ENCODE measurements around the gene ASB2. TPM values are rescaled to one million over a fixed set of nuclear protein-coding genes. Genes with fewer than 3 reads are reported as not detected.

ASB2 gene
- total and polyA plus RNA-seq, 2 of the 13 experiments (the other 11 are each of a cell fraction or from before 2014, with no cell fraction given), result 0.82 to 4.1 TPM

DNA sequence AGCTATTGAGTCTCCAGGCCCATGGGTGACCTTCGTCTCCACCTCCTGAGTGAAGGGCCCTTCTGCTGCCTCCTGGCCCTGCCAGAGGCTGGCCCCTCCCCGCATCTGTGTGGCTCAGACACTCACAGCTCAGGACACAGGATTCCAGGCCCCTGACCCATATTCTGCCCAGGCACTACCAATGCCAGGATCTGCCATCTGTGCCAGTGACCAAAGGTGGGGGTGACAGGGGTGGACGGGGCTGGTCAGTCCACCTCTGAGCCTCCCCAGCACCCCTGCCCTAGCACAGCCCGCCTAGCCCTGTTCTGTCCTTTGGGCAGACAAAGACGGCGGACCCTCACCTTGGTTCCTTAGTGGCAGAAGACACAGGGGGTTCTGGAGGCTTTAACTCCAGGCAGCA, 2.8 kb downstream of the ASB2 start:
- intact Hi-C loops (cut with micrococcal nuclease; ENCODE audit: unreplicated experiment) (no loop called here), in situ Hi-C loops (cut with HindIII; ENCODE audit: extremely low pct_ligation_motif_present, low pct_unique_long_range_greater_than_20kb) (loop anchor here (5.0 kb wide), 1 partner anchor 36 kb away; no protein-coding TSS in a partner anchor)
- WGBS (ENCODE audit: low lambda C conversion rate), result no CpG with 5 or more reads among the region's 6 CpGs
- Histone ChIP-seq H3K36me3 (replicated peaks in 1 of 2; ENCODE audit: control insufficient read depth in 1 of 2, insufficient read depth in 2 of 2, low read length in 2 of 2) (no peaks in the 10 kb centered on the region; a peak in 1 of 5 replicates), H3K9me3 (ENCODE audit: low read length) (no peaks in the 10 kb centered on the region), H3K79me2 (ENCODE audit: insufficient read depth, low read length) (no peaks in the 10 kb centered on the region), H2AFZ (ENCODE audit: low read length) (no peak overlapping the region), H3K27ac (ENCODE audit: extremely low read length, insufficient read depth, low read length) (no peak overlapping the region), H3K4me2 (ENCODE audit: low read depth, low read length) (no peak overlapping the region), H3K9ac (ENCODE audit: insufficient read depth, low read depth, low read length) (no peak overlapping the region), H3K4me3 (replicated peaks in 1 of 3; ENCODE audit: insufficient read depth in 1 of 3, low read depth in 2 of 3, low read length in 3 of 3) (no peak overlapping the region), H3K27me3 (ENCODE audit: control insufficient read depth in 1 of 2, insufficient read depth in 2 of 2, low read length in 2 of 2) (peaks cover 9 to 66% of the 10 kb centered on the region in 2 experiments), H3K4me1 (ENCODE audit: insufficient read depth, low read length) (peaks cover 49% of the 10 kb centered on the region), H4K20me1 (ENCODE audit: insufficient read depth, low read length) (no peaks in the 10 kb centered on the region)
- ATAC-seq (no peak), FAIRE-seq (no peak), DNase-seq (ENCODE audit: low spot score) (no peak)
- CTCF ChIA-PET (ENCODE audit: low intra/inter-chr PET ratio, low total read pairs), result interaction anchor here (1.0 to 1.9 kb wide), 2 partner anchors 20 to 34 kb away, joined by 3 to 5 read pairs; no protein-coding TSS in a partner anchor
- no TSS peak for BruUV-seq (replicated peaks)
- TF ChIP-seq, protein P1, sequence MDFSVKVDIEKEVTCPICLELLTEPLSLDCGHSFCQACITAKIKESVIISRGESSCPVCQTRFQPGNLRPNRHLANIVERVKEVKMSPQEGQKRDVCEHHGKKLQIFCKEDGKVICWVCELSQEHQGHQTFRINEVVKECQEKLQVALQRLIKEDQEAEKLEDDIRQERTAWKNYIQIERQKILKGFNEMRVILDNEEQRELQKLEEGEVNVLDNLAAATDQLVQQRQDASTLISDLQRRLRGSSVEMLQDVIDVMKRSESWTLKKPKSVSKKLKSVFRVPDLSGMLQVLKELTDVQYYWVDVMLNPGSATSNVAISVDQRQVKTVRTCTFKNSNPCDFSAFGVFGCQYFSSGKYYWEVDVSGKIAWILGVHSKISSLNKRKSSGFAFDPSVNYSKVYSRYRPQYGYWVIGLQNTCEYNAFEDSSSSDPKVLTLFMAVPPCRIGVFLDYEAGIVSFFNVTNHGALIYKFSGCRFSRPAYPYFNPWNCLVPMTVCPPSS (IDR thresholded peaks at IDR 0.05), result no peak
- POLR2A ChIA-PET, result interaction anchor here (0.7 kb wide), 1 partner anchor 14 kb away, joined by 3 read pairs; no protein-coding TSS in a partner anchor

- no peaks in the 10 kb centered on the region for H3K79me2 ChIP-seq (ENCODE audit: insufficient read depth, low read length)
- H2AFZ ChIP-seq (ENCODE audit: low read length), result no peak overlapping the region
- H4K20me1 ChIP-seq (ENCODE audit: insufficient read depth, low read length), result no peaks in the 10 kb centered on the region
- POLR2A ChIA-PET, result interaction anchor here (0.7 to 1.6 kb wide), 3 partner anchors 10 to 33 kb away, joined by 3 to 5 read pairs (median 3); no protein-coding TSS in a partner anchor
- CTCF ChIA-PET (ENCODE audit: low intra/inter-chr PET ratio, low total read pairs), result interaction anchor here (1.9 to 3.8 kb wide), 2 partner anchors 19 to 33 kb away, joined by 5 to 51 read pairs; no protein-coding TSS in a partner anchor
- in situ Hi-C loops (cut with HindIII; ENCODE audit: extremely low pct_ligation_motif_present, low pct_unique_long_range_greater_than_20kb), result loop anchor here (5.0 kb wide), 1 partner anchor 35 kb away; no protein-coding TSS in a partner anchor
- H3K27me3 ChIP-seq (ENCODE audit: control insufficient read depth in 1 of 2, insufficient read depth in 2 of 2, low read length in 2 of 2), result peaks cover 11 to 61% of the 10 kb centered on the region in 2 experiments
- no peak for FAIRE-seq
- ATAC-seq, result no peak
- no peak overlapping the region for H3K27ac ChIP-seq (ENCODE audit: extremely low read length, insufficient read depth, low read length)
- no TSS peak for BruUV-seq (replicated peaks)
- no peak overlapping the region for H3K4me2 ChIP-seq (ENCODE audit: low read depth, low read length)
- H3K4me1 ChIP-seq (ENCODE audit: insufficient read depth, low read length), result peaks cover 49% of the 10 kb centered on the region
- no peak for TF ChIP-seq ZNF564 (CRISPR knock-in tag; IDR thresholded peaks at IDR 0.05)
- intact Hi-C loops (cut with micrococcal nuclease; ENCODE audit: unreplicated experiment), result no loop called here
- H3K9me3 ChIP-seq (ENCODE audit: low read length), result no peaks in the 10 kb centered on the region
- 19% methylated on average over 4 of the region's 6 CpGs for WGBS (ENCODE audit: low lambda C conversion rate)
- DNase-seq (ENCODE audit: low spot score), result no peak
- no peak overlapping the region for H3K4me3 ChIP-seq (replicated peaks in 1 of 3; ENCODE audit: insufficient read depth in 1 of 3, low read depth in 2 of 3, low read length in 3 of 3)
- H3K9ac ChIP-seq (ENCODE audit: insufficient read depth, low read depth, low read length), result no peak overlapping the region
- no peaks in the 10 kb centered on the region; a peak in 1 of 5 replicates for H3K36me3 ChIP-seq (replicated peaks in 1 of 2; ENCODE audit: control insufficient read depth in 1 of 2, insufficient read depth in 2 of 2, low read length in 2 of 2)
Observed at GRCh38 chr14:93972618-93973205, 3.7 kb downstream of the ASB2 start.
